ENCODE data around the gene ITCH. TPM values are rescaled to one million over a fixed set of nuclear protein-coding genes. Genes with fewer than 3 reads are reported as not detected.
"Not testable (repeated sequence)": the region's sequence is repeated elsewhere in the genome, so short reads cannot be mapped to it uniquely, and the experiment has no call there.

Gene ITCH
- total RNA-seq, 3 donors from 2014 or later = 41.6 to 45.6 (median 45.1) TPM

DNA sequence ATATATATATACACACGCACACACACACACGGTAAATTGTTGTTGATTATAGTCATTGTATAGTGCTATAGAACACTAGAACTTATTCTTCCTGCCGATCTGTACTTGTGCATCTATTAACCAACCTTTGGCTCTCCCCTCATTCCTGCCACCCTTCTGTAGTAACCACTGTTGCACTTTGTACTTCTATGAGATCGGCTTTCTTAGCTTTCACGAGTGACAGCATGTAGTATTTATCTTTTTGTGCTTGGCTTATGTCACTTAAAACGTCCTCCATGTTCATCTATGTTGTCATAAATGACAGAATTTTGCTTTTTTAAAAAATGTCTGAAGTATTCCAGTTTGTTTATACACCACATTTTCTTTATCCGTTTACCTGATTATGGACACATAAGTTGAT lies 132.2 kb downstream of the ITCH start:
- ATAC-seq (no peak), DNase-seq (no peak)
- H3K4me1 Mint-ChIP-seq (ENCODE audit: low read depth) = peaks cover 6% of the 10 kb centered on the region
- no peak overlapping the region for H3K4me3 Mint-ChIP-seq
- H3K27me3 Mint-ChIP-seq (ENCODE audit: low read depth) = no peaks in the 10 kb centered on the region
- peaks cover 58% of the 10 kb centered on the region for H3K36me3 Mint-ChIP-seq (ENCODE audit: insufficient read depth)
- H3K9me3 Mint-ChIP-seq = peaks cover 10% of the 10 kb centered on the region

DNA sequence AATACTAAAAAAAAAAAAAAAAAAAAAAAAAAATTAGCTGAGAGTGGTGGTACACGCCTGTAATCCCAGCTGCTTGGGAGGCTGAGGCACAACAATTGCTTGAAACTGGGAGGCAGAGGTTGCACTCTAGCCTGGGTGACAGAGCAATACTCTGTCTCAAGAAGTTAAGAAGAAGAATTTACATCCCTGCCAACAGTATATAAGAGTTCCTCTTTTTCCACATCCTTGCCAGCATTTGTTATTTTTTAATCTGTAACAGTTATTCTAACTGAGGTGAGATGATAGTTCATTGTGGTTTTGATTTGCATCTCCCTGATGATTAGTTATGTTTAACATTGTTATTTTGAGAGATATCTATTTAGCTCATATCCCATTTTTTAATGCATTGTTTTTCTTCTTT lies 132.8 kb downstream of the ITCH start:
- peaks cover 17% of the 10 kb centered on the region for H3K9me3 Mint-ChIP-seq
- no peak for ATAC-seq

DNA sequence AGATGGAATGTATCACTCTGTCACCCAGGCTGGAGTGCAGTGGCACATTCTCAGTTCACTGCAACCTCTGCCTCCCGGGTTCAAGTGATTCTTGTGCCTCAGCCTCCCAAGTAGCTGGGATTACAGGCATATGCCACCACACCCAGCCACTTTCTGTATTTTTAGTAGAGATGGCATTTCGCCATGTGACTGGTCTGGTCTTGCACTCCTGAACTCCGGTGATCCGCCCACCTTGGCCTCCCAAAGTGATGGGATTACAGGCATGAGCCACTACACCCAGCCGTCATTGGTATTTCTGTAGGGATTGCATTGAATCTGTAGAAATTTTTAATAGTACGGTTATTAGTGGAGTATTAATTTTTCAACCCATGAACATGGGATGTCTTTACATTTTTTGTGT lies 134.5 kb downstream of the ITCH start:
- H3K4me1 Mint-ChIP-seq (ENCODE audit: low read depth); ATAC-seq; H3K27me3 Mint-ChIP-seq (ENCODE audit: low read depth); DNase-seq; H3K4me3 Mint-ChIP-seq: not testable (repeated sequence)
- H3K36me3 Mint-ChIP-seq (ENCODE audit: insufficient read depth) = peaks cover 61% of the 10 kb centered on the region
- peaks cover 17% of the 10 kb centered on the region for H3K9me3 Mint-ChIP-seq

More for the DNA sequence above, 132.8 kb downstream of the ITCH start:
- peaks cover 7% of the 10 kb centered on the region for H3K4me1 Mint-ChIP-seq (ENCODE audit: low read depth)
- H3K27me3 Mint-ChIP-seq (ENCODE audit: low read depth) = no peaks in the 10 kb centered on the region
- H3K36me3 Mint-ChIP-seq (ENCODE audit: insufficient read depth) = peaks cover 61% of the 10 kb centered on the region
- no peak for DNase-seq
- no peak overlapping the region for H3K4me3 Mint-ChIP-seq

DNA sequence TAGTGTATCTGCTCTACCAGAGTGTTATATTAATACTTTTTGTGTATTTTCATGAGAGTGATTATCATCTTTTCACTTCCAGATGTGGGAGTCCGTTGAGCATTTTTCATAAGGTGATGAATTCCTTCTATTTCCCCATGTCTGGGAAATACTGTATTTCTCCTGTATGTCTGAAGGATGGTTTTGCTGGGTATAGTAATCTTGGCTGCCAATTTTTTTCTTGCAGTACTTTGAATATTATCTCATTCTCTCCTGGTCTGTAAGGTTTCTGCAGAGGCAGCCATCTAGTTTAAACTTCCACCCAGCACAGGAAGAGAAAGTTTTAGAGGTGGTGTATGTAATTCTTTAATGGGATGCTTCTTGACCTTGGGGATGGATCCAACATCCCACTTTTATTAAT lies 137.8 kb downstream of the ITCH start:
- peaks cover 17% of the 10 kb centered on the region for H3K9me3 Mint-ChIP-seq
- no peak for ATAC-seq
- H3K27me3 Mint-ChIP-seq (ENCODE audit: low read depth) = no peaks in the 10 kb centered on the region
- peaks cover 7% of the 10 kb centered on the region for H3K4me1 Mint-ChIP-seq (ENCODE audit: low read depth)
- DNase-seq = no peak
- H3K4me3 Mint-ChIP-seq = no peak overlapping the region
- H3K36me3 Mint-ChIP-seq (ENCODE audit: insufficient read depth) = peaks cover 43% of the 10 kb centered on the region

DNA sequence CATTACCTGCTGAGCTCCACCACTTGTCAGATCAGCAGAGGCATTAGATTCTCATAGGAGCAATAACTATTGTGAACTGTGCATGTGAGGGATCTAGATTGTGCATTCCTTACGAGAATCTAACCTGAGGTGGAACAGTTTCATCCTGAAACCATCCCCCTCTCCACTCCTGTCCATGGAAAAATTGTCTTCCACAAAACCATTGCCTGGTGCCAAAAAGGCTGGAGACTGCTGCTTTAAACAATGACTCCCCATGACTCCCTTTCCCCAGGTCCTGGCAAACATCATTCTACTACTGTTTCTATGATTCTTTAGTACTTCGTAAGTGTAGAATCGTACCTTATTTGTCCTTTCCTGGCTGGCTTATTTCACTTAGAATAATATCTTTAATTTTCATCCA lies 143.4 kb downstream of the ITCH start:
- Mint-ChIP-seq H3K27me3 (ENCODE audit: low read depth) (no peaks in the 10 kb centered on the region), H3K4me1 (ENCODE audit: low read depth) (no peaks in the 10 kb centered on the region), H3K4me3 (no peak overlapping the region), H3K9me3 (no peaks in the 10 kb centered on the region), H3K36me3 (ENCODE audit: insufficient read depth) (peaks cover 19% of the 10 kb centered on the region)
- DNase-seq = no peak
- no peak for ATAC-seq

DNA sequence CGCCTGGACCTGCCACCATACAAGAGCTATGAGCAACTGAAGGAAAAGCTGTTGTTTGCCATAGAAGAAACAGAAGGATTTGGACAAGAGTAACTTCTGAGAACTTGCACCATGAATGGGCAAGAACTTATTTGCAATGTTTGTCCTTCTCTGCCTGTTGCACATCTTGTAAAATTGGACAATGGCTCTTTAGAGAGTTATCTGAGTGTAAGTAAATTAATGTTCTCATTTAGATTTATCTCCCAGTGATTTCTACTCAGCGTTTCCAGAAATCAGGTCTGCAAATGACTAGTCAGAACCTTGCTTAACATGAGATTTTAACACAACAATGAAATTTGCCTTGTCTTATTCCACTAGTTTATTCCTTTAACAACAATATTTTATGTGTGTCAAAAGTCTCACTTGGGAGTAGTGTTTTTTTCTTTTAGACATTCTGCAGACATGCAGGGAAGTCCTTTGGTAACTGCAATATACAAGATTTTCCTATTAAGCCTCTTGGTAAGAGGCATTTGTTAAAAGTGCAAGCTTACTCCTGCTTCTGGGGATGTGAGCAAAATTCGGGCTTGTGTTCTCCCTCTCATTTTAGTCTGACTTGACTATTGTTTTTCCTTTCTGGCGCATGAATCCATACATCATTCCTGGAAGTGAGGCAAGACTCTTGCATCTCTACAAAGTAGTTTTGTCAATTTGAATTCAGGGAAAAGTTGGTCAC lies 144.8 kb downstream of the ITCH start:
- Mint-ChIP-seq H3K4me3 (no peak overlapping the region), H3K27me3 (ENCODE audit: low read depth) (no peaks in the 10 kb centered on the region), H3K9me3 (no peaks in the 10 kb centered on the region), H3K4me1 (ENCODE audit: low read depth) (peaks cover 3% of the 10 kb centered on the region), H3K36me3 (ENCODE audit: insufficient read depth) (peaks cover 16% of the 10 kb centered on the region)
- ATAC-seq = no peak
- DNase-seq = no peak

DNA sequence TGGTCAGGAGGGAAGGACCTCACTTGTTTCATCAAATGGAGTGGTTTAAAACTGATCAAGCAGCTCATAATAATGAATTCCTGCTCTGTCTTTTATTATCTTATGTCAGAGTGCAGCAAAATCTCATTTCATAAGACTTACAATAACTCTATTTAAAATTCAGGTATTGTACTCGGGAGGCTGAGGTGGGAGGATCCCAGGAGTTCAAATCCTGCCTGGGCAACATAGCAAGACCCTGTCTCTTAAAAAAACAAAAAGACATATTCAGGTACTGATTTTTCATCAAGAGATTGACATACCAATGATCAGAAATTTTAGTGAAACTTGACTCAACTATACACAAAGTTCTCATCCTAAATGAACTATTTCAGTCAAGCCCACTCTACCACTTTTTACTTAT lies 147.5 kb downstream of the ITCH start:
- no peak for ATAC-seq
- H3K27me3 Mint-ChIP-seq (ENCODE audit: low read depth) = no peaks in the 10 kb centered on the region
- no peak overlapping the region for H3K4me3 Mint-ChIP-seq
- H3K4me1 Mint-ChIP-seq (ENCODE audit: low read depth) = peaks cover 20% of the 10 kb centered on the region
- H3K36me3 Mint-ChIP-seq (ENCODE audit: insufficient read depth) = peaks cover 13% of the 10 kb centered on the region
- H3K9me3 Mint-ChIP-seq = no peaks in the 10 kb centered on the region
- no peak for DNase-seq

DNA sequence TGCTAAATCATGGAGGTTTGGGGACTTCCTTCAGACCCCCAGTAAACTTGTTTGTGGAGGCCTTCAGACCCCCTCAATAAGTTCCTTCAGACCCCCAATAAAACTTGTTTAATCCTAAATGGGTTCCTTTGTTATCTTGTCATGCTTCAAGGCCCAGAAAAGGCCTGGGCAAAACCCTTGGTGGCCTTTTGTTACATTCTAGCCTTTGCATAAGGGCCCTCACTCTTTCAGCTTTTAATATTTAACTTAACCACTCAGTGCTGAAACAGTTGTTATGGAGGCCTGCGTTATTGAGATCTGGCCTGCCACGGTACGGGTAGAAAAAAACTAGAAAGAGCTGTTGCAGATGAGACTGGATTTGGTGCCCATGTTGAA lies 148.8 kb downstream of the ITCH start:
- Mint-ChIP-seq H3K4me3 (no peak overlapping the region), H3K9me3 (no peaks in the 10 kb centered on the region), H3K4me1 (ENCODE audit: low read depth) (peaks cover 22% of the 10 kb centered on the region), H3K27me3 (ENCODE audit: low read depth) (no peaks in the 10 kb centered on the region), H3K36me3 (ENCODE audit: insufficient read depth) (peaks cover 10% of the 10 kb centered on the region)
- DNase-seq = no peak
- no peak for ATAC-seq

DNA sequence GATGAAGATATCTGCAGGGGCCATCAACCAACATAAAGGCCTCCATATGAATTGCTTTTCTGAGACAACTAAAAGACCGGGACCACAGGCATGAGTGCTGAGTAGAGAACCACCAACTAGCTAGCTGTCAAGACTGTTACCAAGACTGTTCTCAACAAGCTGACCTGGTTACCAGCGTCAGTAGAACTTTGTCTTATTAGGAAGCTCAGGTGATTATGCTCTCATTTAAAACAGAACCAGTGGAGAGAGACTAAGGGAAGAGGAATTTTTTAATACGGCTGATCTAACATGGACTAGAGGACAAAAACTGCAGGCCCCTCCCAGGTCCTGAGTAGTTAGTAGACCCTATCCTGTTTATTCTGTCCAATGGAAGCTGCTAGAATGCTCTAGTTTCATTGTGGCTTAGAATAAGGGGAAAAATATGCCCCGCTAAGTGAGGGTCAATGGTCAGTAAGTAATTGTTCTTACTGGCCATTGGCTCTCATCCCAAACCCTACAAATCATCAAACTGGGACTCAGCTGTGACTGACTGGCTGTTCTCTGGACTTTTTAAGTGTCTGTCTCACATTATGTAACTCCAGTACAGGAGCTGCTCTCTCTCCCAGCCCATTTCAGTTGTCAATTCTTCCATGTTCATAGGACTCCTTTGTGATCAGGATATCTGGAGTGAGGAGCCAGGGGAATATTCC lies 149.3 kb downstream of the ITCH start:
- Mint-ChIP-seq H3K4me1 (ENCODE audit: low read depth) (peaks cover 22% of the 10 kb centered on the region), H3K4me3 (no peak overlapping the region), H3K27me3 (ENCODE audit: low read depth) (no peaks in the 10 kb centered on the region), H3K36me3 (ENCODE audit: insufficient read depth) (peaks cover 10% of the 10 kb centered on the region), H3K9me3 (no peaks in the 10 kb centered on the region)
- DNase-seq = no peak
- no peak for ATAC-seq

DNA sequence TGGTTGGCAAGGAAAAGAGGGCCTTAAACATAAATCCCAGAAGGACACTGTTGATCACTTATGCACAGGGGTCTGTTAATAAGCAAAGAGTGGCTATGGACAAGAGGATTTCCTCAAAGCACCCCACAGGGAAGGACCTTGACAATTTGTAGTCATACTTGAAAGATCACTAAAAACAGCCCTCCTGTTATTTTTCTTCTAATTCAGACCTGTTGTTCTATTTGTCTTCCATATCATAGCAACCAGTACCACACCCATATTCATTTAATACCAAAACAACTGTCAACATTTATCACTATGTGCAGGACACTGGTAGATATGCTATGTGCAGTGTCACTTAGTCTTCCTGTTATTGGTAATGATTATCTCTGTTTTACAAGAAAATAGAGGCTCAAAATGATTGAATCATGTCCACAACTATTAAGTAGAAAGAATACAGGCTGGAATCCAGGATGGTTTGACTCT lies 149.9 kb downstream of the ITCH start:
- no peak overlapping the region for H3K4me3 Mint-ChIP-seq
- DNase-seq = no peak
- ATAC-seq = no peak
- no peaks in the 10 kb centered on the region for H3K27me3 Mint-ChIP-seq (ENCODE audit: low read depth)
- H3K36me3 Mint-ChIP-seq (ENCODE audit: insufficient read depth) = peaks cover 5% of the 10 kb centered on the region
- H3K4me1 Mint-ChIP-seq (ENCODE audit: low read depth) = peaks cover 26% of the 10 kb centered on the region
- H3K9me3 Mint-ChIP-seq = no peaks in the 10 kb centered on the region

DNA sequence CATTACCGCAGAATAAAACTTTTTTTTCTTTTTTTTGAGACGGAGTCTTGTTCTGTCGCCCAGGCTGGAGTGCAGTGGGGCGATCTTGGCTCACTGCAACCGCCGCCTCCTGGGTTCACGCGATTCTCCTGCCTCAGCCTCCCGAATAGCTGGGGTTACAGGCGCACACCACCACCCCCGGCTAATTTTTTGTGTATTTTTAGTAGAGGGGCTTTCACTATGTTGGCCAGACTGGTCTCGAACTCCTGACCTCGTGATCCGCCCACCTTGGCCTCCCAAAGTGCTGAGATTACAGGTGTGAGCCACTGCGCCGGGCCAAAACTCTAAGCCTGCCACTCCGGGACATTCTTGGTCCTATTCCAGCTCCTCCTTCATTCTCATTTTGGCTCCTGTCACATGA lies 151.0 kb downstream of the ITCH start:
- not testable (repeated sequence) for ATAC-seq; H3K9me3 Mint-ChIP-seq; H3K4me3 Mint-ChIP-seq; DNase-seq; H3K36me3 Mint-ChIP-seq (ENCODE audit: insufficient read depth); H3K27me3 Mint-ChIP-seq (ENCODE audit: low read depth)
- H3K4me1 Mint-ChIP-seq (ENCODE audit: low read depth) = peaks cover 35% of the 10 kb centered on the region

DNA sequence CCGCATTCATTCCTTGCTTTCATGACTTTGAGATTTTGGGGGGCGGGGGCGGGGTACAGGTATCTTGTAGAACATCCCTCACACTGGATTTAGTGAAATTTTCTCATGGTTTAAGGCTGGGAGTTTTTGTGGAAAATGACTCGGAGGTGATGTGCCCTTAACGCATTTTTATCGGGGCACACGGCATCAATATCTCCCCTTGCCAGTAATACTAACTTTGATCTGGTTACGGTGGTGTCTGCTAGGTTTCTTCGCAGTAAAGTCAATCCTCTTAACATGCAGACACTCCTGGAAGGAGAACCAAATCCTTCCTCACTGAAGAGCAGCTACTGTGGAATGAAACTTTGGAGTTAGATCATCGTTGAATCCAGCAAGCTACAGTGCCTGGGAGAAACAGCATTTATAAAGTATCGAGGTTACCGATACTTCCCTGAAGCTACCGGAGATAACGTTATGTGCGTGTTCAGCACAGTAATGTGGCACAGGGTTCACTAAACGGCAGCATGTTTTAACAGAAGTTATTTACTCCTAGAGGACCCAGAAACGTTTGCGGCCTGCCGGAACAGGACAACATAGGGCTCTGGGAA lies 151.9 kb downstream of the ITCH start:
- ATAC-seq = peak in 1 of 2 donors; percentile 3
- DNase-seq = no peak
- Mint-ChIP-seq H3K9me3 (no peaks in the 10 kb centered on the region), H3K4me1 (ENCODE audit: low read depth) (peaks cover 39% of the 10 kb centered on the region), H3K27me3 (ENCODE audit: low read depth) (no peaks in the 10 kb centered on the region), H3K36me3 (ENCODE audit: insufficient read depth) (peaks cover 2% of the 10 kb centered on the region), H3K4me3 (peak overlapping the region; percentile 98)

DNA sequence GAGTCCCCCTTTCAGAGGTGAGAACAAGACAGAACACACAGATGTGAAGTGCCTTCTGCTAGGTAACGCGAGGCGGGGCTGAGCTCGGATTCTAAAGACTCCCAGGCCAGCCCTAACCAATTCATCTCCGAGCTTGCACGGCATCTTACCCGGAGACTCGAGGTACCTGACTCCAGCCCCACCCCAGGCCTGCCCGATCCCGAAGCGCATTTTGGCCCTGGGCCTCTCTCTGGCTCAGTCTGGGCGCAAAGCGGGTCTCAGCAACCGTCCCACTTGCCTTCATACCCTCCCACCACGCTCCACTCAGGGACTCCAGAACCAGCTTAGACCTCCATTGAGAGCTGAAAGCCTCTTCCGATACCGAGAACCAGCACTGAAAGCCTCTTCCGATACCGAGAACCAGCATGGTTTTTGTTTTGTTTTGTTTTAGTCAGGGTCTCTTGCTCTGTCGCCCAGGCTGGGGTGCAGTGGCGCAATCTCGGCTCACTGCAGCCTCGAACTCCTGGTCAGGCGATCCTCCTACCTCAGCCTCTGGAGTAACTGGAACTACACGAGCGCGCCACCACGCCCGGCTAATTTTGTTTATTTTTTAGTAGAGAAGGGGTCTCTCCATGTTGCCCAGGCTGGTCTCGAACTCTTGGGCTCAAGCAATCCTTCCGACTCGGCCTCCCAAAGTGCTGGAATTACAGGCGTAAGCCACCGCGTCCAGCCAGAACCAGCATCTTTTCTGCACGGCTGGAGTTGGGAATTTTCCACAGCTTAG lies 152.6 kb downstream of the ITCH start:
- H3K4me1 Mint-ChIP-seq (ENCODE audit: low read depth) = peaks cover 43% of the 10 kb centered on the region
- no peaks in the 10 kb centered on the region for H3K9me3 Mint-ChIP-seq
- DNase-seq = peak; percentile 52
- H3K27me3 Mint-ChIP-seq (ENCODE audit: low read depth) = no peaks in the 10 kb centered on the region
- peaks cover 2% of the 10 kb centered on the region for H3K36me3 Mint-ChIP-seq (ENCODE audit: insufficient read depth)
- peak; percentile 59 to 64 for ATAC-seq
- peak overlapping the region; percentile 98 for H3K4me3 Mint-ChIP-seq
